ENCODE results near the gene MAP3K4.

DNA sequence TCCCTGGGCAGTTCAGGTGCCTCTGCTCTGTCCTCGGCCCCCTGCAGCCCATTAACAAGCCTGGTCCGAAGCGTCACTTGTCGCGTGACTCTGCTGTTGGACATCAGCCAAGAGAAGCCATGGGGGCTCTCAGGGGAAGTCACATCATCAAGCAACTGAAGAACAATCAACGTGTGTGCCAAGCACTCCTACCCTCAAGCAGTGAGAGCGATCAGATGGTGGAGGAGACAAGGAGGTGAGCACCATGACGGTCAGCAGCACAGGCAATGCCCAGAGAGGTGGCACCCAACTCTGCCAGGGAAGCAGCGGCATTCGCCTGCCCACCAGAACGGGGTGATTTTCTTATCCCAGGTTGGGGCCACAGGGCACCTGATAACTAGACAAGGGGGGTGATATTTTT, 149.6 kb downstream of the MAP3K4 start:
- TF ChIP-seq POLR2A (IDR thresholded peaks at IDR 0.05; ENCODE audit: low read depth, low read length), result no peak
- 0 out of 2 replicates have a peak, but pooled peaks have one; percentile 16 for TF ChIP-seq POLR2AphosphoS5 (IDR thresholded peaks at IDR 0.05; ENCODE audit: low read depth, low read length)
- TF ChIP-seq TAF1 (IDR thresholded peaks at IDR 0.05; ENCODE audit: borderline replicate concordance, low read depth, low read length), result no peak

Measured in GM12892 (cell line).